ENCODE results near the gene CNIH2. TPM values are rescaled to one million over a fixed set of nuclear protein-coding genes. Genes with fewer than 3 reads are reported as not detected.

CNIH2 gene
- total RNA-seq, 1 experiment from 2014 or later: 12.9 TPM

DNA sequence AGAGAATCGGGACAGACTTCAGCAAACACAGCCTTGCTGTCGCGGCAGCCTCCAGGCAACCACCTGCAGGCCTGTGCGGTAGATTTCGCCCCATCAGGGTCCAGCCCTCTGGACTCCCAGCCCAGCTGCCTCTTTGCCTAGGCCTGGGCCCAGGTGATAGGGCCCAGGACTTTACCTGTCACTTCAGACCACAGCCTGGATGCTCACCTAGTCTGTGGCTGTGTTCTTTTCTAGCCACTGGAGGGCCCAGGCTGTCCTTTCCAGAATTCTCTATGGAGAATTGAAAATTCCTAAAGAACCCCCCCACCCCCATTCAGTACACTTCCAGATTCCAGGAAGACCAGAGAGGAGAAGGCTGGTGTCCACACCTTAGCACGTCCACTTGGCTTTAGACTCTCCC lies 40.1 kb upstream of the CNIH2 start:
- 0 out of 2 replicates have a peak overlapping the region, but pooled peaks have one; percentile 23 for H3K27ac Mint-ChIP-seq
- H3K4me1 Mint-ChIP-seq: no peaks in the 10 kb centered on the region
- no peaks in the 10 kb centered on the region for H3K27me3 Mint-ChIP-seq (ENCODE audit: low read depth)
- POLR2A ChIA-PET: no interaction called here
- ATAC-seq (peak; percentile 63), DNase-seq (ENCODE audit: low spot score) (no peak)
- H3K9me3 Mint-ChIP-seq: no peaks in the 10 kb centered on the region
- no peak overlapping the region for H3K4me3 Mint-ChIP-seq
- H3K36me3 Mint-ChIP-seq: peaks cover 2% of the 10 kb centered on the region; the same call in 1 of the 2 replicates
- CTCF ChIA-PET: interaction anchor here (0.8 to 3.3 kb wide), 5 partner anchors 8 to 107 kb away, joined by 3 to 30 read pairs (median 3); partner anchors contain the start of gene RAB1B
- TF ChIP-seq GTF2I (CRISPR knock-in tag; conservative IDR thresholded peaks at IDR 0.05) (no peak), FOXK1 (CRISPR knock-in tag; IDR thresholded peaks at IDR 0.05) (no peak), TP53 (CRISPR knock-in tag; IDR thresholded peaks at IDR 0.05) (no peak), FOXP1 (CRISPR knock-in tag; IDR thresholded peaks at IDR 0.05; ENCODE audit: borderline replicate concordance) (no peak), PRRX2 (CRISPR knock-in tag; IDR thresholded peaks at IDR 0.05) (no peak), SMAD4 (CRISPR knock-in tag; IDR thresholded peaks at IDR 0.05) (no peak)
- TF ChIP-seq, protein P1, sequence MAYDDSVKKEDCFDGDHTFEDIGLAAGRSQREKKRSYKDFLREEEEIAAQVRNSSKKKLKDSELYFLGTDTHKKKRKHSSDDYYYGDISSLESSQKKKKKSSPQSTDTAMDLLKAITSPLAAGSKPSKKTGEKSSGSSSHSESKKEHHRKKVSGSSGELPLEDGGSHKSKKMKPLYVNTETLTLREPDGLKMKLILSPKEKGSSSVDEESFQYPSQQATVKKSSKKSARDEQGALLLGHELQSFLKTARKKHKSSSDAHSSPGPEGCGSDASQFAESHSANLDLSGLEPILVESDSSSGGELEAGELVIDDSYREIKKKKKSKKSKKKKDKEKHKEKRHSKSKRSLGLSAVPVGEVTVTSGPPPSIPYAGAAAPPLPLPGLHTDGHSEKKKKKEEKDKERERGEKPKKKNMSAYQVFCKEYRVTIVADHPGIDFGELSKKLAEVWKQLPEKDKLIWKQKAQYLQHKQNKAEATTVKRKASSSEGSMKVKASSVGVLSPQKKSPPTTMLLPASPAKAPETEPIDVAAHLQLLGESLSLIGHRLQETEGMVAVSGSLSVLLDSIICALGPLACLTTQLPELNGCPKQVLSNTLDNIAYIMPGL (CRISPR knock-in tag; IDR thresholded peaks at IDR 0.05): no peak
- TF ChIP-seq, protein P2, sequence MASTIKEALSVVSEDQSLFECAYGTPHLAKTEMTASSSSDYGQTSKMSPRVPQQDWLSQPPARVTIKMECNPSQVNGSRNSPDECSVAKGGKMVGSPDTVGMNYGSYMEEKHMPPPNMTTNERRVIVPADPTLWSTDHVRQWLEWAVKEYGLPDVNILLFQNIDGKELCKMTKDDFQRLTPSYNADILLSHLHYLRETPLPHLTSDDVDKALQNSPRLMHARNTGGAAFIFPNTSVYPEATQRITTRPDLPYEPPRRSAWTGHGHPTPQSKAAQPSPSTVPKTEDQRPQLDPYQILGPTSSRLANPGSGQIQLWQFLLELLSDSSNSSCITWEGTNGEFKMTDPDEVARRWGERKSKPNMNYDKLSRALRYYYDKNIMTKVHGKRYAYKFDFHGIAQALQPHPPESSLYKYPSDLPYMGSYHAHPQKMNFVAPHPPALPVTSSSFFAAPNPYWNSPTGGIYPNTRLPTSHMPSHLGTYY (CRISPR knock-in tag; IDR thresholded peaks at IDR 0.05): no peak

DNA sequence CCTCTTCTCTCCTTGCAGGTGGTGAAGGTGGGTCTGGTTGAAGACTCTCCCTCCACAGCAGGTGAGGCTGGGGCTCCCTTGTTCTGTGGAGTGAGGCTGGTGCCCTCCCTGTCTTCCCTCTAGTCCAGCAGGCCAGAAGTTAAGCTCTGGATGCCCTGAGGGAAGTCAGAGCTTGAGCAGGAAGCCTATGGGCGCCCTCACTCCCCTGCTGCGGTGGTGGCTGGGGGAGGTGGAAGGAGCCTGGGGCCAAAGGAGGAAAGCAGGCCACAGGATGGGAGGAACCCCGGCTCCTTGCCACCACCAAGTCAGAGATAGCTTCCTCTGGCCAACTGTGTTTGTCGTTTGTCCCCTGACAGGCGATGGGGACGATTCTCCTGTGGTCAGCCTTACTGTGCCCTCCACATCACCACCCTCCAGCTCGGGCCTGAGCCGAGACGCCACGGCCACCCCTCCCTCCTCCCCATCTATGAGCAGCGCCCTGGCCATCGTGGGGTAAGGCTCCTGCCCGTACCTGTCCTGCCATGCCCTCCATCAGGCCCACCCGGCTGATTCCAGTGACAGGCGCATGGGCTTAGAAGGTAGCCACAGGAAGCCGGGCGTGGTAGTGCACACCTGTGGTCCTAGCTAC lies 39.1 kb upstream of the CNIH2 start:
- H3K27me3 Mint-ChIP-seq (ENCODE audit: low read depth): no peaks in the 10 kb centered on the region
- H3K27ac Mint-ChIP-seq: no peak overlapping the region
- H3K36me3 Mint-ChIP-seq: peaks cover 2% of the 10 kb centered on the region; the same call in 1 of the 2 replicates
- no peaks in the 10 kb centered on the region for H3K9me3 Mint-ChIP-seq
- ChIA-PET POLR2A (no interaction called here), CTCF (interaction anchor here (1.0 to 3.3 kb wide), 3 partner anchors 17 to 106 kb away, joined by 3 to 30 read pairs (median 3); partner anchors contain the start of gene RAB1B)
- no peak overlapping the region for H3K4me3 Mint-ChIP-seq
- H3K4me1 Mint-ChIP-seq: no peaks in the 10 kb centered on the region
- no peak for DNase-seq (ENCODE audit: low spot score)
- ATAC-seq: no peak
- TF ChIP-seq, protein P3, sequence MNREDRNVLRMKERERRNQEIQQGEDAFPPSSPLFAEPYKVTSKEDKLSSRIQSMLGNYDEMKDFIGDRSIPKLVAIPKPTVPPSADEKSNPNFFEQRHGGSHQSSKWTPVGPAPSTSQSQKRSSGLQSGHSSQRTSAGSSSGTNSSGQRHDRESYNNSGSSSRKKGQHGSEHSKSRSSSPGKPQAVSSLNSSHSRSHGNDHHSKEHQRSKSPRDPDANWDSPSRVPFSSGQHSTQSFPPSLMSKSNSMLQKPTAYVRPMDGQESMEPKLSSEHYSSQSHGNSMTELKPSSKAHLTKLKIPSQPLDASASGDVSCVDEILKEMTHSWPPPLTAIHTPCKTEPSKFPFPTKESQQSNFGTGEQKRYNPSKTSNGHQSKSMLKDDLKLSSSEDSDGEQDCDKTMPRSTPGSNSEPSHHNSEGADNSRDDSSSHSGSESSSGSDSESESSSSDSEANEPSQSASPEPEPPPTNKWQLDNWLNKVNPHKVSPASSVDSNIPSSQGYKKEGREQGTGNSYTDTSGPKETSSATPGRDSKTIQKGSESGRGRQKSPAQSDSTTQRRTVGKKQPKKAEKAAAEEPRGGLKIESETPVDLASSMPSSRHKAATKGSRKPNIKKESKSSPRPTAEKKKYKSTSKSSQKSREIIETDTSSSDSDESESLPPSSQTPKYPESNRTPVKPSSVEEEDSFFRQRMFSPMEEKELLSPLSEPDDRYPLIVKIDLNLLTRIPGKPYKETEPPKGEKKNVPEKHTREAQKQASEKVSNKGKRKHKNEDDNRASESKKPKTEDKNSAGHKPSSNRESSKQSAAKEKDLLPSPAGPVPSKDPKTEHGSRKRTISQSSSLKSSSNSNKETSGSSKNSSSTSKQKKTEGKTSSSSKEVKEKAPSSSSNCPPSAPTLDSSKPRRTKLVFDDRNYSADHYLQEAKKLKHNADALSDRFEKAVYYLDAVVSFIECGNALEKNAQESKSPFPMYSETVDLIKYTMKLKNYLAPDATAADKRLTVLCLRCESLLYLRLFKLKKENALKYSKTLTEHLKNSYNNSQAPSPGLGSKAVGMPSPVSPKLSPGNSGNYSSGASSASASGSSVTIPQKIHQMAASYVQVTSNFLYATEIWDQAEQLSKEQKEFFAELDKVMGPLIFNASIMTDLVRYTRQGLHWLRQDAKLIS (CRISPR knock-in tag; IDR thresholded peaks at IDR 0.05; ENCODE audit: borderline replicate concordance): no peak
- TF ChIP-seq, protein P4, sequence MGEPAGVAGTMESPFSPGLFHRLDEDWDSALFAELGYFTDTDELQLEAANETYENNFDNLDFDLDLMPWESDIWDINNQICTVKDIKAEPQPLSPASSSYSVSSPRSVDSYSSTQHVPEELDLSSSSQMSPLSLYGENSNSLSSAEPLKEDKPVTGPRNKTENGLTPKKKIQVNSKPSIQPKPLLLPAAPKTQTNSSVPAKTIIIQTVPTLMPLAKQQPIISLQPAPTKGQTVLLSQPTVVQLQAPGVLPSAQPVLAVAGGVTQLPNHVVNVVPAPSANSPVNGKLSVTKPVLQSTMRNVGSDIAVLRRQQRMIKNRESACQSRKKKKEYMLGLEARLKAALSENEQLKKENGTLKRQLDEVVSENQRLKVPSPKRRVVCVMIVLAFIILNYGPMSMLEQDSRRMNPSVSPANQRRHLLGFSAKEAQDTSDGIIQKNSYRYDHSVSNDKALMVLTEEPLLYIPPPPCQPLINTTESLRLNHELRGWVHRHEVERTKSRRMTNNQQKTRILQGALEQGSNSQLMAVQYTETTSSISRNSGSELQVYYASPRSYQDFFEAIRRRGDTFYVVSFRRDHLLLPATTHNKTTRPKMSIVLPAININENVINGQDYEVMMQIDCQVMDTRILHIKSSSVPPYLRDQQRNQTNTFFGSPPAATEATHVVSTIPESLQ (CRISPR knock-in tag; IDR thresholded peaks at IDR 0.05): no peak
- no peak for TF ChIP-seq SP1 (CRISPR knock-in tag; conservative IDR thresholded peaks at IDR 0.05)
- TF ChIP-seq ZNF423 (CRISPR knock-in tag; IDR thresholded peaks at IDR 0.05): no peak
- TF ChIP-seq, protein P5, sequence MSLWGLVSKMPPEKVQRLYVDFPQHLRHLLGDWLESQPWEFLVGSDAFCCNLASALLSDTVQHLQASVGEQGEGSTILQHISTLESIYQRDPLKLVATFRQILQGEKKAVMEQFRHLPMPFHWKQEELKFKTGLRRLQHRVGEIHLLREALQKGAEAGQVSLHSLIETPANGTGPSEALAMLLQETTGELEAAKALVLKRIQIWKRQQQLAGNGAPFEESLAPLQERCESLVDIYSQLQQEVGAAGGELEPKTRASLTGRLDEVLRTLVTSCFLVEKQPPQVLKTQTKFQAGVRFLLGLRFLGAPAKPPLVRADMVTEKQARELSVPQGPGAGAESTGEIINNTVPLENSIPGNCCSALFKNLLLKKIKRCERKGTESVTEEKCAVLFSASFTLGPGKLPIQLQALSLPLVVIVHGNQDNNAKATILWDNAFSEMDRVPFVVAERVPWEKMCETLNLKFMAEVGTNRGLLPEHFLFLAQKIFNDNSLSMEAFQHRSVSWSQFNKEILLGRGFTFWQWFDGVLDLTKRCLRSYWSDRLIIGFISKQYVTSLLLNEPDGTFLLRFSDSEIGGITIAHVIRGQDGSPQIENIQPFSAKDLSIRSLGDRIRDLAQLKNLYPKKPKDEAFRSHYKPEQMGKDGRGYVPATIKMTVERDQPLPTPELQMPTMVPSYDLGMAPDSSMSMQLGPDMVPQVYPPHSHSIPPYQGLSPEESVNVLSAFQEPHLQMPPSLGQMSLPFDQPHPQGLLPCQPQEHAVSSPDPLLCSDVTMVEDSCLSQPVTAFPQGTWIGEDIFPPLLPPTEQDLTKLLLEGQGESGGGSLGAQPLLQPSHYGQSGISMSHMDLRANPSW (CRISPR knock-in tag; conservative IDR thresholded peaks at IDR 0.05; ENCODE audit: low read depth): no peak
- TF ChIP-seq ZNF671 (CRISPR knock-in tag; IDR thresholded peaks at IDR 0.05): no peak
- no peak for TF ChIP-seq FOXJ3 (CRISPR knock-in tag; IDR thresholded peaks at IDR 0.05; ENCODE audit: borderline replicate concordance)

All from WTC11 (cell line).